HG03442 (cell line): ENCODE data around the gene RANBP9.

Experiments used
- ATAC-seq: cut with Tn5 transposase; IDR thresholded peaks from one replicate; pipeline ENCODE4 v1.9.1; 2021; ENCODE audit warnings: mild to moderate bottlenecking, moderate library complexity; ENCODE audit not compliant: unreplicated experiment

The RANBP9 gene

GRCh38 chr6:13572240-13572639 is 139.4 kb downstream of the RANBP9 start:
- ATAC-seq = no peak
